ENCODE measurements around the gene RNF186.
"Not testable (repeated sequence)": the region's sequence is repeated elsewhere in the genome, so short reads cannot be mapped to it uniquely, and the experiment has no call there.

Gene RNF186

DNA sequence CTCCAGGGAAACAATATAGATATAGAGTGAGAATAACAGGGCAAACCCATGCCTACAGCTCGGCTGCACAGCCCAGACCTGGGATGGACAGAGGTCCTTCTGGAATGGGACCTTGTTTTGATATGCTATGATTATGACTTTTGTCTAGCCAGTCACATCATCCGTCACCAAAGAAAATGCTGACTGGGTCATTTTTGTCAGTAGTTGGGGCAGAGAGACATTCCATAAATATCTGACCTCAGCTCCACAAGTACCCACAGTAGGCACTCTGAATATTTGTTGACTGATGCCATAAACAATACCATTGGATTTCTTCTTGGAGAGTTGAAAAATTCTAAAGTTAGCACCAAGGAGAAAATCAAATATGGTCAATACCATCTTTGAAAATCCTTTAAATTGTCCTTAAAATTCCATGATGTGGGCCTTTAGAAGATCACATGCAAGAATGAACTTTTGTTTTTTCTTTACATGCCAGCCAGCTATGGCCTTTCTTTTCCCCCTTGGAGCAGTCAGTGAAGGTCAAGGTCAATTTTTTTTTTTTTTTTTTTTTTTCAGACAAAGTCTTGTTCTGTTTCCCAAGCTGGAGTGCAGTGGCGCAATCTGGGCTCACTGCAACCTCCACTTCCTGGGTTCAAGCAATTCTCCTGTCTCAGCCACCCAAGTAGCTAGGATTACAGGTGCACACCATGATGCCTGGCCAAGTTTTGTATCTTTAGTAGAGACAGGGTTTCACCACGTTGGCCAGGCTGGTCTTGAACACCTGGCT, 22.7 kb downstream of the RNF186 start:
- DNase-seq: no peak

DNA sequence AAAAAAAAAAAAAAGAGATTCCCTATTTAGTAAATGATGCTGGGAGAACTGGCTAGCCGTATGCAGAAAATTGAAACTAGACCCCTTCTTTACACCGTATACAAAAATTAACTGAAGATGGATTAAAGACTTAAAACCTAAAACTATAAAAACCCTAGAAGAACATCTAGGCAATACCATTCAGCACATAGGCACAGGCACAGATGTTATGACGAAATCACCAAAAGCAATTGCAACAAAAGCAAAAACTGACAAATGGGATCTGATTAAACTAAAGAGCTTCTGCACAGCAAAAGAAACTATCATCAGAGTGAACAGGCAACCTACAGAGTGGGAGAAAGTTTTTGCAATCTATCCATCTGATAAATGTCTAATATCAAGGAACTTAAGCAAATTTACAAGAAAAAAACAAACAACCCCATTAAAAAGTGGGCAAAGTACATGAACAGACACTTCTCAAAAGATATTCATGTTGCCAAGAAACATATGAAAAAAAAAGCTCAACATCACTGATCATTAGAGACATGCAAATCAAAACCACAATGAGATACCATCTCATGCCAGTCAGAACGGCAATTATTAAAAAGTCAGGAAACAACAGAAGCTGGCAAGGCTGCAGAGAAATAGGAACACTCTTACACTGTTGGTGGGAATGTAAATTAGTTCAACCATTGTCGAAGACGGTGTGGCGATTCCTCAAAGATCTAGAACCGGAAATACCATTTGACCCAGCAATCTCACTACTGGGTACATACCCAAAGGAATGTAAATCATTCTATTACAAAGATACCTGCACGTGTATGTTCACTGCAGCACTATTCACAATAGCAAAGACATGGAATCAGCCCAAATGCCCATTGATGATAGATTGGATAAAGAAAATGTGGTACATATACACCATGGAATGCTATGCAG, 24.8 kb downstream of the RNF186 start:
- not testable (repeated sequence) for DNase-seq

DNA sequence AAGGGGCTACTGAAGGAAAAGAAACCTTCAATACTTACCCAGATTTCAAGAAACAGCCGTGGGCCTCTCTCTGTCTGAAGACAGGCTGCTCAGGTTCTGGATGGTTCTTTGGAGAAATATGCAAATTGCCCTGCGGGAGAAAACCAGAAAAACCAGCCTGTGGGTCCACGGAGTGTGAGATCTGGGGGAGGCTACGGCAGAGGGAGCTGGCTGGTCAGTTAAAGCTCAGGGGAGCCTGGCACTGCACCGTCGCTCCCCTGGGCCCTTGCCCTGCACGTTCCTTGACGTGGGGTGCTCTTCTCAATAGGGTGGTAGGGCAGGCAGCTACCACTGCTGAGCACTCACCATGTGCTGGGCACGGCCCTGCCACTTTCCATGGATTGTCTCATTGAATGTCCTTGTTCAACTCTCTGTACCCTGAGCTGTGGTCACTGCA, 28.1 kb downstream of the RNF186 start:
- DNase-seq: no peak

DNA sequence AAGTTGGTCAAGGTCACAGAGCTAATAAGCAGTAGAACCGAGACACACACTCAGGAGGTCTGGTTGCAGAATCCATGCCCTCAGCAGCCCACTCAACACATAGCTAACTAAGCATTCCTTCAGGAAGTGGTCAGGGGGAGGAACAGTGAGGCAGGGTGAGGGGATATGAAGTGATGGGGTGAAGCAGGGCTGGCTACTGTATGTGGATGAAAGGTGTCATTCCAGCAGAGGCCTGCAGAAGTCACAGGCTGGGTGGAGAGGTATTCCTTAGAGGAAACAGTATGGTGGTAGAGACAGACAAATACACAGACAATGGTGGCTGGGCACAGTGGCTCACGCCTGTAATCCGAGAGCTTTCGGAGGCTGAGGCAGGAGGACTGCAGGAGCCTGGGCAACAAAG, 29.4 kb downstream of the RNF186 start:
- no peak for DNase-seq

DNA sequence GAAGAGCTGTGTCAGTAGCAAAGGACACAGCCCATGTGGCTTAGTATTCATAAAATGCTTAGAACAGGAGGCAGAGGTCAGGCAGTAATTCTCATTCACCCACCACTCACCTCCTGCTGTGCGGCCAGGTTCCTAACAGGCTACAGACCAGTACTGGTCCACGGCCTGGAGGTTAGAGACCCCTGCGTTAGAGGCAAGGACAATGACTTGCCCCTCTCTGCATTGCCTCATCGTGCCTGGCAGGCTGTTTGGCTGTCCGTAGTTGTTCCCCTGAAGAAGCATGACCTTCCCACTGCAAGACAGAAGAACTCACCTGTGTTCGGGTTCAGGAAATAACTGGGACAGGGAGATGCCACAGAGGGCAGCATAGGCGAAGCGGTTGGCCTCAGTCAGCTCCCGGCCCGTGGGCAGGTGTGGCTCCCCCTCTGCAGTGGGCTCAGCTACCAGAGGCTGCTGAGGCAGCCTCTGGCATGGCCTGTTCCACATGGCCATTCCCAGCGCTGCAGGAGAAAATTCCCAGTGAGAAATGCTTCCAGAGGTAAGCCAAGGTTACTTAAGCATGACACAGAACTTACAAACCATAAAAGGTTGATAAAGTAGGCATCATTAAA, 34.7 kb downstream of the RNF186 start:
- no peak for DNase-seq

DNA sequence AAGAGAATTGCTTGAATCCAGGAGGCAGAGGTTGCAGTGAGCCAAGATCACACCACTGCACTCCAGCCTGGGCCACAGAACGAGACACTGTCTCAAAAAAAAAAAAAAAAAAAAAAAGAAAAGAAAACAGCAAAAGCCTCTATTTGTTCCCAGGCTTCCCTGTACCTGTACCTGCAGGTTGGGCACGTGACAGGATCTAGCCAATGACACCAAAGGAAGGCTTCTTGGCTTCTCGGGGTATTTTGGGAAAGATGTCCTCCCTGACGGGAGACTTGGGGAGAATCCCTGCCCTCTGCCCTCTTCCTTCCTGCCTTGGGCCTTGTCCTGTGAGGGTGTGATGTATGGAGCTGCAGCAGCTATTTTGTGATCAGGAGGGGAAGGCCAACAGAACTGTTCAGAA, 38.1 kb downstream of the RNF186 start:
- DNase-seq: no peak

DNA sequence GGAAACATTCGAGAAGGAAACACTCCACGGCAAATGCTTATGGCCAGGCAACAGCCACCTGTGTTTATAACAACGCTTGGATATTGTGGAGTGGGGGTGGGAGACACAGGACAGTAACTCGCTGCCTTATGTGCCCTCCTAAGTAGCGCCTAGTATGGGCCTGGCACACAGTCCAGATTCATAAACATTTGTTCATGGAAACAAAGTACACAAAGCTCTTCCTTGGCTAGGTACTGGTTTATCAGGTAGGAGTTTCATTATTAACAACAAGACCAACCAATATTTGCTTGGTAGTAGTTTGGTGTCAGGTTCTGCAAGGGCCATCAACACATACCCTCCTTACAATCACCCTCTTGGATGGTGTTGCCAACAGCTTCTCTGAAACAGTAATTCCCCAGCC, 38.8 kb downstream of the RNF186 start:
- no peak for DNase-seq

DNA sequence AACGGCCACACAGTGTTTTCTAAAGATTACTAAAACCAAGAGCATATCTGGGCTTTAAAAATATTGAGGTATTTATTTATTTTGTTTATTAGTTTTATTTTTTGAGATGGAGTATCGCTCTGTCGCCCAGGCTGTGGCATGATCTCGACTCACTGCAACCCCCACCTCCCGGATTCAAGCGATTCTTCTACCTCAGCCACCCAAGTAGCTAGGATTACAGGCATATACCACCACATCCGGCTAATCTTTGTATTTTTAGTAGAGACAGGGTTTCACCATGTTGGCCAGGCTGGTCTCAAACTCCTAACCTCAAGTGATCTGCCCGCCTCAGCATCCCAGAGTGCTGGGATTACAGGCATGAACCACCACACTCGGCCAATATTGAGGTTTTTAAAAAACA, 39.3 kb downstream of the RNF186 start:
- DNase-seq: no peak

DNA sequence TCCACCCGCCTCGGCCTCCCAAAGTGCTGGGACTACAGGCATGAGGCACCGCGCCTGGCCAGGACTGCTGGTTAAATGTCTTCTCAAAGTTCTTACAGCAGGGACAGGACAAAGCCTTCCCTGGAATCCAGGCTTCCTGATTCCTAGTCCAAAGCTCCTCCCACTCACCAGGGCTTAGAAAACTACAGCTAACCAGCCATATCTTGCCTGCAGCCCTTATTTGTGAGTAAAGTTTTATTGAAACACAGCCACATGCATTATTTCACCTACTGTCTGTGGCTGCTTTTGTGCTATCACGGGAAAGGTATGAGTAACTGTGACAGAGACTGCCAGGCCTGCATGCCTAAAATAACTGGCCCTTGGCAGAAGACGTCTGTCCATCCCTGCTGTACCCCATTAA, 39.8 kb downstream of the RNF186 start:
- DNase-seq: no peak

DNA sequence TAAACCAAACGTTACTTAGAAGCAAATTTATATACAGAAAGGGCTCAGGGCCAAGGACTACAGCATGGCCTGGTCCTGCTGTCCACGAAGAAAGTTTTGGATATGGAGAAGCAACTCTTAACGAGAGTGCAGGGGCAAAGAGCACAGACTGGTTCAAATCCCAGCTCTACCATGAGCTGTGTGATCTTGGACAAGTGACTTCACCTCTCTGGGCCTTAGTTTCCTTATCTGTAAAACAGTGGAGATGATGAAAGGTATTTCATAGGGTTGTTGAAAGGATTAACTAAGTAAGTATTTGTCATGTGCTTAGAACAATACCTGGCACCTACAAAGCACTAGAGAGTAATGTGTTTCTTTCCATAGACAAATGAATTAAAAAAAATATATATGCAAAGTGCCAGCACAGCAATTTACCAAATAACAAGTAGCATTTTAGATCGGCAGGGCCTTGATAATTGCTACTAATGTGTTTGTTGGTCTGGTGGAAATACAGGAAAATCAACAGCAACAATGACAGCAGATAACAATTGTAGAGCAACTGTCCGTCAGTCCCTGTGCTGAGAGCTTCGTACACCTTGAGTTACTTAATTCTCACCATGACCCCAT, 40.8 kb downstream of the RNF186 start:
- no peak for DNase-seq

DNA sequence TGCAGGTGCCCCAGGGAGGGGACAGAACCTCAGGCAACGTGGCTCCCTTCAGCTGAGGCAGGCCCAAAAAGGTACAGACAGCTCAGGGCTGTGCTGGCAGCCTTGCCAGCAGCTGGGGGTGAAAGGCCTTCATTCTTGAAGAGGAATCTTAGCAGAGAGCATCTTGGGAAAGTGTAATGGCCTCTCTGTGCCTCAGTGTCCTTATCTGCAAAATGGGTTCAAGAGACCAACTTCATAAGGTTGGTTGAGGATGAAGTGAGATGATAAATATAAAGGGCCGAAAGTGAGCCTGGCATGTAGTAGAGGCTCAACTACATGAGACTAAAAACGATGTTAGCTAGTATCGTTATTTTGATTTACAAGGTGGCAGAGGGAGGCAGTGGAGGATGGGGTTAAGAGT, 41.6 kb downstream of the RNF186 start:
- DNase-seq: no peak

DNA sequence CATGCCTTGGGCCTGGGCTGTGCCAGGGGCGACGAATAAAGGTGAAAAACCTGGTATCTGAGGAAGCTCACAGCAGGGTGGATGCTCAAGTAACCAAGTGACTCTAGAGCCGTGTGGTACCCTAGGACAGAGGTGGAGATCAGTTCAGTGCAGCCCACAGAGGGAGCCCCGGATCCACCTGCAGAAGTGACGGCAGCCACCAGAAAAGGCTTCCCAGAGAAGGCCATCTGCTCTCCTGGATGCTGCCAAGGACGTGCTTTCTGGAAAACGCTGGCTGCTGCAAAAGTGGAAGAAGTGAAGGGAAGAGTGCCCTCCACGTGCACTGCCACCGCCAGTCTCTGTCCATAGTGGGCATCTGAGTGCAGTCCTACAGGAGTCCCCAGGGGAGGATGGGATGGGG, 43.0 kb downstream of the RNF186 start:
- no peak for DNase-seq

DNA sequence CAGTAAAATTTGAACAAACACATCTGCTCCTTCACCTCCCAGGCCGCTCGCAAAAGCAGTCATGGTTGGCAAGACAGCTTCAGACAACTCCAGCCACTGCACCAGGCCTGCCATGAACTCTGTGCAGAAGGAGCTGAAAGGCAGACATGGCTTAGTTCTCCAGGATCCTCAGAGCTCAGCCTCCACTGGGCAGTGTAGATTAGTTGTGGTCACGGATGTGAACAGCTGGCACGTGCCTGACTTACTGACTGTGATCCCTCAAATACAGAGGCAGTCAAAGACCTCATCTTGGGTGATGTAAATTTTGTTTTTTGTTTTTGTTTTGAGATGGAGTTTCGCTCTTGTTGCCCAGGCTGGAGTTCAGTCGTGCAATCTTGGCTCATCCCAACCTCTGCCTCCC, 43.7 kb downstream of the RNF186 start:
- no peak for DNase-seq

DNA sequence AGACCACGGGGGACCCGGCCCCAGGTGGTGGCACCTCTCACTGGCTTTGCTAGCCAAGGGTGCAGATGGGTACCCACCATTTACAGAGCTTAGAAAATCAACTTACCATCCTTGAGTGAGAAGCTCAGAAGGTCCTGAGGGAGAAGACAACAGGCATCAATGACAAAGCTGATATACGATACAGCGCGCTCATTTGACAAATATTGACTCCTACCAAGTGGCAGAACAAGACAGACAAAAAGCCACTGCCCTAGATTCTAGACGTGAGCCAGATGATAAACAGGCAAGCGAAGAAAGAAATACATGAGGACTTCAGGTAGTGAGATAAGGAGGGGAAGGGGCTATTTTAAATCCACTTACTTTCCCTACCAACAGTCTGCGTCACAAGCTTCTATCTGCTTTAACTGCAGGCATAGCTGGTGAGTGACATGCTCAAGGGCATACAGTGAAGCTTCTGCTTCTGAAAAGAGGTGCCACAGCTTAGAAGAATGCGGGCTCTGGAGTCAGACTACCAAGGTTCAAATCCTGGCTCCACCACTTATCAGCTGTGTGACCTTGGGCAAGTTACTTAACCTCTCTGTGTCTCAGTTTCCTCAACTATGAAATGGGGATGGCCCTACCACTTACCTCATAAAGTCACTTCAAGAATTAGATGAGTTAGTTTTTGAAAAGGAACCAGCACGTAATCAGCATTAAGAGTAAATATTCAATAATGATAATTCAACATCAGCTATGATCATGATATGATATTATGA, 44.5 kb downstream of the RNF186 start:
- no peak for DNase-seq

DNA sequence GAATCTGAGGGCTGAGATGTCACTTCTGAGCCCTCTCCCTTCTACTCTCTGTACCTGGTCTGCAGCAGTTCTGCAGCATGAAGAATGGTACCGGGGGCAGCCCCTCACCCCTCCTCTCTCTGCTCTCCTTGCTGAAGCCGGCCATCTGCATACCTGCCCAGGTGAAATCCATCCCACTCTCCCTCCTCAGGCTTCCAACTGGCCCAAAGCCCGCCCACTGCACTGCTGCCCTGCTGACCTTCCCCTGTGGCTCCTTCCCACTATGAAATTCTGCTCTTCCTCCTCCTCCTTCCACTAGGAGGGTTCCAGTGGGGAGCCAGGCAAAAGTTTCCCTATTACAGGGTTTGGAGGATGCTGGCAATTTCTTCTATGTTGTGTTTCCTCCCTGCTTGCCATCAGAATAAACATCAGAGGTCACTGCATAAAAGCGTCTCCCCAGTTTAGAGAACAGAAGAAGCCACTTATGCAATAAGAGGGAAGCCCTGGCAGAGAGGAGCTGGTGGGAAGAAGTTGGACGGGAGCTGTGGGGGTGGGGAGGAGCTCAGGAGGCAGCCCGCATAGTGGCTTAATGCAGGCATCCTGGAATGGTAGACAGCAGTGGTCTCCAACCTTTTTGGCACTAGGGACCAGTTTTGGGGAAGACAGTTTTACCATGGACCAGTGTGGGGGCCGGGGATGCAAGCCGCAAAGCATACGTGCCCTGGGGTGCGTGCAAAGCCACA, 45.7 kb downstream of the RNF186 start:
- DNase-seq: no peak

DNA sequence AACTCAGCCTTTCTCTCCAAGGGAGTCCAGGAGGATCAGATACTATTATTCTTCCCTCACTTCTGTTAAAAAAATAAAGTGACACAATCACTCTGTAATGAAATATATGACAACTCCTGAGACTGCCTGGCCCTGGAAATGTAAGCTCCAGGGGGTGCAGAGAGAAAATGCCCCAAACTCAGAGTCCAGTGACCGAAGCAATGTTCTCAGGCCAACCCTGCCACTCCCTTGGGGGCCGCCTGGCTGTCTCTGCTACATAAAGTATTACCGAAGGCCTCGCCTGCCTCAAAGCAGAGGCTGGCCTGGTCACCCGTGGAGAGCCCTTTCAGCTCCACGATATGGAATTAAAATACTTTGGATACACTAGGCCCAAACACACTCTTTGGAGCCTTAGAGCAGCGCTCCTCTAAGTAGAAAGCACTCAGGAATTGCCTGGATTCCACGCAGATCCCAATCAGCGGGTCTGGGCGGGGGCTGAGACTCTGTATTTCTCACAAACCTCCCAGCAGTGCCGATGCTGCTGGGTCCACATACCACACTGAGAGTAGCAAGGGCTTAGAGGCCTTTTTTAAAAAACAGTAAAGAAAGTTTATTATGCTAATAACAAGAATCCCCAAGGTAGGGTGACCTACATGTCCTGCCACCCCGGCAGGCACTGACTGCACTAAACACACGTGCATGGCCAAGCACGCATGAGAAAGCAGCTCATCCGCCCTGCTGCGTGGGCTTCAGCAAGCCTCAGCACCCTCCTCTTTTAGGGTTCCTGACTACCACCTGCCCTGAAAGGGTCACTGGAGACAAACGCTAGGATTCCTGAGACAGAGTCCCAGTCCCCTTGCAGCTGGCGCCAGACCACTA, 46.5 kb downstream of the RNF186 start:
- DNase-seq: no peak

DNA sequence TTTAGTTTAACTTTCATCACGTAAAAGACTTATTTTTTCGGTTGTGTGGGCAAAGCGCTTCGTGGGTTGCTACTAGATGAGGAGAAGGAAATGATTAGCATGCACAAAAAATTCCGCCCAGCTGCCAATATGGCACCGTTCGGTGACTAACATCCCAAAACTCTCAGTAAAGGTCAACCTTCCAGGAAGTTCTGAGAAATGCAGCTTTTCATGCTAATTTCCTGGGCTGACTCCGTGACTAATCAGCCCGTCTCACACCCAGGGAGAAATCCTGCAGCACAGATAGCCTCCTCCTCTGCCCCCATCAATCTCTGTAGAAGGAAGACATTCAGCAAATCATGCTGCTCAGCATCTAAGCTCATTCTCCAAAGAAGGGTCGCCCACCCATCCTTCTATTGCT, 49.5 kb downstream of the RNF186 start:
- DNase-seq: no peak

DNA sequence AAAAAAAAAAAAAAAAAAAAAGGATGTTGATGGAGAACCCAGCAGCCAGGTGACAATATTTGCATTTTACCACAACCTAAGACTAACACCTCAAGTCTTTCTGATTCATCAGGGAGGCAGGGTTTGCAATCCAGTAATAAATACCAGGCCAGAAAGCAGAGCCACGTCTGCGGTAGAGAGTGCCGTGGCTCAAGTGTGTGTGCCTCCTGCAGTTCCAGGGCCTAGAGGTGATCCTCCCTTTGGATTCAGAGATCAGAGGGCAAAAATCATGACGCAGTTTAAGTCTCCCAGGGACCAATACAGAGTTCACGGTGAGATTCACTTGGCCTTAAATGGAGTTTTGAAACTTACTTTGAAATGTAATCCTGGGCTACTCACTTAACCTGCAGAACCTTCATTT, 50.2 kb downstream of the RNF186 start:
- no peak for DNase-seq
